Spleen (tissue), 7 donors: Measurements from ENCODE around the gene SLC35F1.

ENCODE experiments used
- CTCF ChIP-seq, 11 experiments: fragments of 200-600 bp in 7 of 11; fragments of 450-650 bp in 4 of 11; sonication (generic) in 4 of 11; IDR thresholded peaks in 8 of 11; conservative IDR thresholded peaks in 3 of 11; 1 replicate in 7 of 11; 2 replicates in 4 of 11; pipeline versions ENCODE4 v1.4.0 to v1.8.0; 2016 to 2021; ENCODE audit warnings: antibody characterized with exemption in 11 of 11, inconsistent platforms in 4 of 11, mild to moderate bottlenecking in 1 of 11
- POLR2A ChIP-seq, 3 donors: fragments of 450-650 bp; IDR thresholded peaks; one replicate each; pipeline ENCODE4 v1.5.1; 2017; ENCODE audit warnings: antibody characterized with exemption in 3 of 3, mild to moderate bottlenecking in 1 of 3
- POLR2AphosphoS5 ChIP-seq, 3 donors: sonication (generic); formaldehyde crosslinking; IDR thresholded peaks; one replicate each; pipeline ENCODE4 v1.5.1; 2017; ENCODE audit warnings: antibody characterized with exemption in 3 of 3
- donor health status: DM: no; HTN: no; CAD: no; lungs with moderate emphysema.
- donor health status: DM: no; HTN: no; CAD: no.
- donor health status: DM: no; HTN: no; CAD: no.

GRCh38 chr6:117976030-117976651 lies 69.1 kb downstream of the SLC35F1 start:
- TF ChIP-seq CTCF (IDR thresholded peaks at IDR 0.05 in 8 of 11, conservative IDR thresholded peaks at IDR 0.05 in 3 of 11) (peak in 7 of 11 experiments; percentile 25 to 54 (median 48)), POLR2A (IDR thresholded peaks at IDR 0.05) (no peak), POLR2AphosphoS5 (IDR thresholded peaks at IDR 0.05) (no peak)
